B cell (primary cell): ENCODE data around the gene OR6J1. TPM values are rescaled to one million over a fixed set of nuclear protein-coding genes. Genes with fewer than 3 reads are reported as not detected.
"Not testable (repeated sequence)": the region's sequence is repeated elsewhere in the genome, so short reads cannot be mapped to it uniquely, and the experiment has no call there.

Source experiments
- ATAC-seq: fragments of 200-7000 bp; cut with Tn5 transposase; one replicate; pipeline ENCODE4 v1.10.0; 2021; ENCODE audit warnings: low read depth, mild to moderate bottlenecking, moderate number of reproducible peaks, moderate library complexity
- CTCF ChIA-PET: fragments of 350-600 bp; sonication (Branson Sonifier 250); formaldehyde crosslinking; loops from one replicate; lab custom pipeline; 2021; ENCODE audit warnings: antibody characterized with exemption, inconsistent platforms; lab: Charles Lee
- POLR2A ChIA-PET: fragments of 350-600 bp; sonication (Branson Sonifier 250); formaldehyde crosslinking; loops from one replicate; lab custom pipeline; 2021; ENCODE audit warnings: antibody characterized with exemption; lab: Charles Lee
- DNase-seq: peaks from one replicate; pipeline ENCODE4 v3.0.0; 2013
- H2AFZ ChIP-seq: 2 replicates; pipeline ENCODE4 v1.6.1; 2012; ENCODE audit warnings: mild to moderate bottlenecking, low read depth, low read length; ENCODE audit not compliant: insufficient read depth, poor library complexity, severe bottlenecking
- H3K27ac ChIP-seq, 2 donors: 1 replicate in 1 of 2; 2 replicates in 1 of 2; pipeline ENCODE4 v1.5.1; 2012 to 2013; ENCODE audit warnings: low read length in 2 of 2, mild to moderate bottlenecking in 2 of 2, moderate library complexity in 1 of 2
- H3K27me3 ChIP-seq, 4 experiments: fragments of 200-600 bp in 1 of 4; sonication (generic) in 1 of 4; replicated peaks in 1 of 4; 1 replicate in 2 of 4; 2 replicates in 2 of 4; pipeline versions ENCODE4 v1.6.1 to v1.7.0; 2013 to 2016; ENCODE audit warnings: low read length in 3 of 4, mild to moderate bottlenecking in 2 of 4, mixed read lengths in 1 of 4, moderate library complexity in 1 of 4; ENCODE audit not compliant: insufficient read depth in 4 of 4, control insufficient read depth in 3 of 4; ENCODE audit errors: control extremely low read depth in 1 of 4
- H3K36me3 ChIP-seq, 2 experiments: replicated peaks in 1 of 2; 1 replicate in 1 of 2; 2 replicates in 1 of 2; pipeline versions ENCODE4 v1.6.1 to v1.7.1; 2013; ENCODE audit warnings: low read length in 1 of 2; ENCODE audit not compliant: insufficient read depth in 2 of 2, control insufficient read depth in 1 of 2; ENCODE audit errors: control extremely low read depth in 1 of 2, extremely low read depth in 1 of 2
- H3K4me1 ChIP-seq, 2 donors: fragments of 200-600 bp in 1 of 2; sonication (generic) in 1 of 2; 1 replicate in 1 of 2; 2 replicates in 1 of 2; pipeline versions ENCODE4 v1.5.1 to v1.6.1; 2013 to 2017; ENCODE audit warnings: low read length in 2 of 2; ENCODE audit not compliant: control insufficient read depth in 2 of 2, insufficient read depth in 2 of 2
- H3K4me2 ChIP-seq: replicated peaks from 2 replicates; pipeline ENCODE3; 2012; ENCODE audit warnings: mild to moderate bottlenecking, low read depth, low read length; ENCODE audit not compliant: poor library complexity, severe bottlenecking
- H3K4me3 ChIP-seq, 5 experiments: fragments of 200-600 bp in 1 of 5; sonication (generic) in 1 of 5; 1 replicate in 3 of 5; 2 replicates in 2 of 5; pipeline versions ENCODE4 v1.5.1 to v1.7.0; 2011 to 2016; ENCODE audit warnings: low read length in 4 of 5, mild to moderate bottlenecking in 4 of 5, low read depth in 2 of 5, control low read depth in 1 of 5, moderate library complexity in 1 of 5; ENCODE audit not compliant: insufficient read depth in 1 of 5; ENCODE audit errors: control extremely low read depth in 1 of 5, extremely low read depth in 1 of 5
- H3K79me2 ChIP-seq: fragments of 200-600 bp; sonication (generic); one replicate; pipeline ENCODE4 v1.6.0; 2016; ENCODE audit warnings: low read length; ENCODE audit not compliant: control insufficient read depth, insufficient read depth
- H3K9ac ChIP-seq: fragments of 200-600 bp; sonication (generic); 2 replicates; pipeline ENCODE4 v1.6.1; 2017; ENCODE audit warnings: mild to moderate bottlenecking, low read length, moderate library complexity
- H3K9me3 ChIP-seq, 3 donors: one replicate each; pipeline versions ENCODE4 v1.6.1 to v1.7.1; 2013; ENCODE audit warnings: low read length in 2 of 3; ENCODE audit not compliant: control insufficient read depth in 2 of 3, insufficient read depth in 1 of 3; ENCODE audit errors: control extremely low read depth in 1 of 3
- H4K20me1 ChIP-seq: 2 replicates; pipeline ENCODE4 v1.6.0; 2012; ENCODE audit warnings: mild to moderate bottlenecking, low read length; ENCODE audit not compliant: insufficient read depth, control insufficient read depth, poor library complexity, severe bottlenecking
- H3K27ac Mint-ChIP-seq: one replicate; pipeline ENCODE4 v1.8.0; 2021; ENCODE audit warnings: mixed read lengths
- H3K27me3 Mint-ChIP-seq: one replicate; pipeline ENCODE4 v1.8.0; 2021; ENCODE audit warnings: mixed read lengths
- H3K4me1 Mint-ChIP-seq: one replicate; pipeline ENCODE4 v1.8.0; 2021; ENCODE audit warnings: mixed read lengths
- H3K4me3 Mint-ChIP-seq: one replicate; pipeline ENCODE4 v1.8.0; 2021; ENCODE audit warnings: mixed read lengths
- H3K9me3 Mint-ChIP-seq: one replicate; pipeline ENCODE4 v1.8.0; 2022; ENCODE audit warnings: mixed read lengths; ENCODE audit not compliant: insufficient read depth
- CTCF ChIP-seq: fragments of 200-600 bp; IDR thresholded peaks from one replicate; pipeline ENCODE4 v1.8.0; 2022; ENCODE audit warnings: antibody characterized with exemption, mild to moderate bottlenecking
- EZH2 ChIP-seq: IDR thresholded peaks from 2 replicates; pipeline ENCODE4 v1.6.1; 2012; ENCODE audit warnings: borderline replicate concordance, low read depth, mild to moderate bottlenecking, moderate library complexity, low read length; ENCODE audit not compliant: insufficient read depth, poor library complexity, severe bottlenecking
- WGBS: methylation state at CpG from one replicate; pipeline ENCODE4 v1.1.5; 2013; ENCODE audit warnings: missing lambda C conversion rate; ENCODE audit not compliant: insufficient coverage; 5-methylcytosine and 5-hydroxymethylcytosine counted together
- intact Hi-C: fragments of 100-400 bp; cut with micrococcal nuclease; formaldehyde crosslinking; loops from one replicate; pipeline ENCODE4 v1.10.0; 2022
- polyA plus RNA-seq: library from polyadenylated mRNA; depleted of rRNA; stranded (reverse); fragments of >200 nt; gene quantifications from 2 replicates; pipeline ENCODE4 v1.2.3, GENCODE V29; 2012
- total RNA-seq, 2 donors: library from RNA; stranded (reverse); fragments of 120-200 nt in 1 of 2; gene quantifications; 1 replicate in 1 of 2; 2 replicates in 1 of 2; pipeline versions ENCODE4 v1.2.3 to v1.2.4, GENCODE V29; 2013 to 2022

The OR6J1 gene
- total and polyA plus RNA-seq, 2 donors (not counting 1 experiment from before 2014, with no cell fraction given), result not detected

DNA sequence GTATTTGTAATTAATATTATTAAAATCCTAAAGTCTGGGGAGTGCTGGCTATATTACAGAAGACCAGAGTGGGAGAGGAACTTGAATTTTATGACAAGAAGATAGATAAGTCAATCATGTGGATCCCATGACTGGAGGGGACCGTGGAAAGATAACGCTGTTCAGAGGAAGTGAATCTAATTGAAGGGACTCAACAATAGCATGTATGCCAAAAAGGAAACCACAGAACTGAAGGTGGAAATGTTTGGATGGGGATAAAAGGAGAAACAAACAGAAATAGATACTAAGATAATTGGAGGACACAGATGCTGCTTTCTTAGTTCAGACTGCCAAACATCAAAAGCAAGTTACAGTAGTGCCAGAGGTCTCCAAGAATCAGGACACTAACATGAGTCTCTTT, 21.1 kb downstream of the OR6J1 start:
- H3K27ac Mint-ChIP-seq, result no peak overlapping the region
- no peaks in the 10 kb centered on the region for H3K9me3 Mint-ChIP-seq
- Histone ChIP-seq H3K36me3 (no peaks in the 10 kb centered on the region), H2AFZ (no peak overlapping the region), H3K27me3 (no peaks in the 10 kb centered on the region), H3K4me1 (no peaks in the 10 kb centered on the region), H3K9me3 (no peaks in the 10 kb centered on the region), H3K4me2 (no peak overlapping the region), H3K4me3 (no peak overlapping the region), H3K27ac (no peak overlapping the region), H3K9ac (no peak overlapping the region), H3K79me2 (no peaks in the 10 kb centered on the region), H4K20me1 (no peaks in the 10 kb centered on the region)
- WGBS, result 5% methylated on average over 2 of the region's 2 CpGs
- no peak overlapping the region for H3K4me3 Mint-ChIP-seq
- ChIA-PET CTCF (no interaction called here), POLR2A (no interaction called here)
- H3K27me3 Mint-ChIP-seq, result peaks cover 7% of the 10 kb centered on the region
- intact Hi-C loops, result no loop called here
- ATAC-seq (no peak), DNase-seq (no peak)
- peaks cover 2% of the 10 kb centered on the region for H3K4me1 Mint-ChIP-seq
- TF ChIP-seq EZH2 (no peak), CTCF (no peak)

GRCh38 chr14:22622255-22622654, 21.9 kb downstream of the OR6J1 start:
- H3K36me3 ChIP-seq, result no peaks in the 10 kb centered on the region
- CTCF ChIA-PET, result no interaction called here
- Mint-ChIP-seq H3K27me3 (peaks cover 7% of the 10 kb centered on the region), H3K4me3 (no peak overlapping the region), H3K4me1 (peaks cover 2% of the 10 kb centered on the region), H3K27ac (no peak overlapping the region), H3K9me3 (no peaks in the 10 kb centered on the region)
- intact Hi-C loops, result no loop called here
- POLR2A ChIA-PET, result no interaction called here
- no peak overlapping the region for H3K4me2 ChIP-seq
- 100% methylated on average over 1 of the region's 2 CpGs for WGBS
- no peaks in the 10 kb centered on the region for H4K20me1 ChIP-seq
- no peak overlapping the region for H3K4me3 ChIP-seq
- no peak overlapping the region for H3K27ac ChIP-seq
- no peak overlapping the region for H3K9ac ChIP-seq
- no peak overlapping the region for H2AFZ ChIP-seq
- TF ChIP-seq CTCF (no peak), EZH2 (no peak)
- H3K79me2 ChIP-seq, result no peaks in the 10 kb centered on the region
- no peaks in the 10 kb centered on the region for H3K9me3 ChIP-seq
- no peak for DNase-seq
- H3K27me3 ChIP-seq, result no peaks in the 10 kb centered on the region
- H3K4me1 ChIP-seq, result no peaks in the 10 kb centered on the region
- no peak for ATAC-seq

DNA sequence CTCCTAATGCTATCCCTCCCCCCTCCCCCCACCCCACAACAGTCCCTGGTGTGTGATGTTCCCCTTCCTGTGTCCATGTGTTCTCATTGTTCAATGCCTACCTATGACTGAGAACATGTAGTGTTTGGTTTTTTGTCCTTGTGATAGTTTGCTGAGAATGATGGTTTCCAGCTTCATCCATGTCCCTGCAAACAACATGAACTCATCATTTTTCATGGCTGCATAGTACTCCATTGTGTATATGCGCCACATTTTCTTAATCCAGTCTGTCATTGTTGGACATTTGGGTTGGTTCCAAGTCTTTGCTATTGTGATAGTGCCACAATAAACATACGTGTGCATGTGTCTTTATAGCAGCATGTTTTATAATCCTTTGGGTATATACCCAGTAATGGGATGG, 28.4 kb downstream of the OR6J1 start:
- no CpG with 5 or more reads among the region's 2 CpGs for WGBS
- H3K27ac Mint-ChIP-seq, H3K4me3 Mint-ChIP-seq, H3K9me3 Mint-ChIP-seq, CTCF ChIA-PET, H3K79me2 ChIP-seq, H3K27me3 Mint-ChIP-seq, H3K27ac ChIP-seq, intact Hi-C loops, H3K4me1 Mint-ChIP-seq, ATAC-seq, H4K20me1 ChIP-seq, DNase-seq, H3K9me3 ChIP-seq, H3K4me3 ChIP-seq, POLR2A ChIA-PET, H2AFZ ChIP-seq, H3K9ac ChIP-seq, H3K27me3 ChIP-seq, H3K4me1 ChIP-seq, H3K4me2 ChIP-seq: not testable (repeated sequence)
- H3K36me3 ChIP-seq, result peaks cover 0 to 16% of the 10 kb centered on the region in 2 experiments
